ENCODE results near the gene RAD51B.
"Not testable (repeated sequence)": the region's sequence is repeated elsewhere in the genome, so short reads cannot be mapped to it uniquely, and the experiment has no call there.

RAD51B gene

DNA sequence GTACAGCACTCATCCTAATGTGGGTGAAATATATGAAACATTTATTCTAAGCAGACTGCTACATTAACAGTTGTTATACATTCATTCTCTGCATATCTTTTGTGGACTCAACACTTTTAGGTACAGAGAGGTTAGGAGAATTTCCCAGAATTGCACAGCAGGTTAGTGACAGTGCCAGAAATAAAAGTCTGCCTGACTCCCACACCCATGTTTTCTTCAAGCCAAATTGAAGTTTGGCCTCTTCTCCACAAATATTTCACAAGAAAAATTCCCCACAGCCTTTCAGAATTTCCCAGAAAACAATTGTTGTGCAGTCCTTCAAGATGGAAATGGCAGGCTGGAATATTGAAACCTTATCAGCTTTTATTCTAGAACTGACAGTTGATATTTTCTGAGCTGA lies 464.8 kb downstream of the RAD51B start:
- FAIRE-seq = no peak

DNA sequence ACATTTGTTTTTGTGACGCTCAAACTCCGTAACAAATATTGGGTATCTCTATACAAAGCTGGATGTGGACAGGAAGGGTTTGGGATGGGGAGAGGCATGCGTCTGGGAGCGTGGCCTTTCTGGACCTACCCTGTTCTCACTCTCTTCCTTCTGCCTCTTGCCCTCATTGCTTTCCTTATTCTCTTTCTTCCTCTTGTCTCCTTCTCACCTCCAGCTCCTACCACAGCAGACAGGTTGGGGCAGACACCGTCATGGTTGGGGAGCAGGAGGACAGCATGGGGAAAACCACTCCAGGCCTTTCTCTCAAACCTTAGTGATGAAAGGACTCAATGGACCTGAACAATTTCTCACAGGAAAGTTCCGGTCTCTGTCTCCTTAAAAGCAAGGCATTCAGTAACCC lies 465.3 kb downstream of the RAD51B start:
- no peak for FAIRE-seq

DNA sequence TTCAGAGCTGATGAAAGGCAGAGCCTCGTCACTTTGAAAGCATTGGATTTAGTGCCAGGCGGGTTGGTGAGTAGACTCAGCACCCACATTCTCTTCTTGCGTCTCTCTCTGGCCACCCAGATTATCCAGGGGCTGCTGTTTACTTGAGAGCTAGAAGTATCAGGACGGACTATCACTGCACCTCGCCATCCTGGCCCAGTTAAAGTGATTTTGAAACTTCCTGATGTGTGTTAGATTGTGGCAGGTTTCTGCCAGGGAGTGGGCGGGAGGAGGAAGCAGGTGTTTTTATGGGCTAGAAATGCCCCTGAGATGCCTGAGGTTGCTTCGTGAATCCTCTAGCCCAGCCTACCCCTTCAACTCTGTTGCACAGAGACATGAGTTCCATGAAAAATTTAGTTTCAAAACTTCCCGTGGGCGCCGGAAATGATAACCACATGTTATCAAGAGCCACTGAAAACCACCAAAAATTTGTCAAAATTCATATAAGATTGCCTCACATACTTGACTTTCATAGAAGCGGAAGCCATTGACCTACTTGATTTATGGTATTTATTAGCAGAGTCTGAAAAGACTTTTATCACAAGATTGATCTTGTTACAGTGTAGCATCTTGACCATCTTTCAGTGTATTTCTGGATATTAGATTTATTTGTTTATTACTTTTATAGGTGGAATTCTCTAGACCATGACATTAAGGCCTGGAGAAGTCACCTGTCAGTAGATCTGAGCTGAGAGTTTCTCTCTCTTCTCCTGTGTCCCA lies 466.0 kb downstream of the RAD51B start:
- FAIRE-seq = no peak

DNA sequence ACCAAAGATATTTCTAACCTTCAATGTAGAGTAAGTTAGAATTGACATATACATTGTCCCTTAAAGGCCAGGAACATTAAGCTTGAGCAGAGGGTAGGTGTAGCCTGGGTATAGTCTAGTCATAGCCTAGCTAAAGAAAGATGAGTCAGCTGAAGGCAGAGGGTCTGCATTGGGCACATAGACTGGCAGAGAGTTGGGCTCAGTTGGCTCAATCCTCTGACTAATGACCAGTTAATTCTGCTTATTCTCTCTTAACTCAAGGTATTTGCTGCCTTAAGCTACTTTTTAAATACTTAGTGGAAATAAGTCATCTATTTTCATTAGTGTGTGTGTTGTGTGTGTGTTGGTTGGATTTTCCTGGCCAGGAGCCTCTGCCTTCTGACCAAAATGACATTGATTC lies 467.1 kb downstream of the RAD51B start:
- no peak for FAIRE-seq

DNA sequence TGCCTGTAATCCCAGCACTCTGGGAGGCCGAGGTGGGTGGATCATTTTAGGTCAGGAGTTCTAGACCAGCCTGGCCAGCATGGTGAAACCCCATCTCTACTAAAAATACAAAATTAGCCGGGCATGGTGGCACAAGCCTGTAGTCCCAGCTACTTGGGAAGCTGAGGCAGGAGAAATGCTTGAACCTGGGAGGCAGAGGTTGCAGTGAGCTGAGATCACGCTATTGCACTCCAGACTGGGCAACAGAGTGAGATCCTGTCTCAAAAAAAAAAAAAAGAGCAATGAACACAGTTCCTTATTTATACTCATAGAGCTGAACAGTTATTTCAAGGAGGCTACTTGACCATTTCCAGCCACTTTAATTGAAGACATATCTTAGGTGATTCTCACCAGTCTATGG lies 469.9 kb downstream of the RAD51B start:
- FAIRE-seq = not testable (repeated sequence)

DNA sequence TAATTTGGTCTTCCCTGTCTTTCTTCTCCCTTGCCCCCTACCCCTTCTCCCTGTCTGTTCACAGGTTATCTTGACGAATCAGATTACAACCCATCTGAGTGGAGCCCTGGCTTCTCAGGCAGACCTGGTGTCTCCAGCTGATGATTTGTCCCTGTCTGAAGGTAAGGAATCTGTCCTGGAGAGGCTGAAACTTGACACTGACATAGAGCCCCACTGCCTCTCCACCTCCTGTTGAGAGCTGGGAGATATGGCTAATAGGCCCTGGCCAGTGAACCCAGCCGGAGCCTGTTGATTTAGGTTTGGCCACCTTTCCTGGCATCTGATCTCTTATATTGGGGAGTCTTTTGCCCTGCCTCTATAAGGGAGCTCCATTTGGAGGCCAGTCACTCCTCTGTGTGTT lies 472.2 kb downstream of the RAD51B start:
- FAIRE-seq = no peak

DNA sequence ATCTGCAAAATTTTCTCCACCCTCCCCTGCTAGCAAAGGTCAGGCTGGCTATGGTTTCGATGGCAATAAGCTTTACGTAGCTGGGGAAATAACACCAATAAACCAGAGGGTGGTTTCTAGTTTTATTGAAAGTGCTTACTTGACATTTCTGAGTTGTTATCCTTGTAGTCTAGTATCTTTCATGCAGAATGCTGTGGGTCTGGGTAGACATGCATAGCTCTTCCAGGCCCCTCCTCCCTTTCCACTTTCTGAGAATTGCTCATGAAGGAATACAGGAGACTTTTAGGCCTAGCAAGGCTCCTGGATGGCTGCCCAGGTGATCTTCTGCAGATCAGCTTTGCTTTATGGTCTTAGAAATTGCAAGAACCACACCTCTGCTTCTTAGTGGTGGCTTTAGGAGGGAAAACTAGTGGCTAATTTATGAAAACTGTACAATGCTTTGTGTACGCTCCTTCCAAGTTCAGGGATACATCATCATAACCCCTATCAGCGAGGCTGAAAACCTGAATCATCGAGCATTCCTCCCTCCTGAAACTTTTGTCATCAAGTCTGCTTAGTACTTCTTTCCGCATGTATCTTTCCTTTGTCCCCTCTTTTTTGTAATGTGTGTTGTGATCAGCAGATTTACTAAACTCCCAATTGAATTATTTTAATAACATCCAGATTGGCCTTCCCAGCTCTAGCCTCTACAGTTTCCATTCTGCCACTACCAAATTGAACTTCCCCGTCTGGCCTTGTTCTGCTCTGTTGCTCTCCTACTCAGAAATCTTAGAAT lies 473.0 kb downstream of the RAD51B start:
- no peak for FAIRE-seq

DNA sequence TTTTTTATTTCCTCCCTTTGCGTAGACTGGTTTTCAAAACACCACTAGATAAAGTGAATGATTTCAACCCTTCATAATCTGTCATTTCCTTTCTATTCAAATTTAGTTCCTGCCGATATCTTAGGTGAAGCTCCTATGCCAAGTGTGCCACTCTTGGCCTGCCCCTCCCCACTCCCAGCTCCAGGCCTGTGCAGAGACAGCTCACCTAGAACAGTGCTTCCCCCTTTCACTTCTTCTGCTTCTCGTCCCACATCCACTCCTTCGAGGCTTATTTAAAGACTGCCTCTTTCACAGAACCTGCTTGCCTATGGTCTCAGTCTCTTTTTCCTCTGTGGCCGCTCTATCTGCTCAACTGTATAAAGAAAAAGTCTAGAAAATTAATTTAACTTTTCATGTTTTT lies 473.8 kb downstream of the RAD51B start:
- FAIRE-seq = no peak

DNA sequence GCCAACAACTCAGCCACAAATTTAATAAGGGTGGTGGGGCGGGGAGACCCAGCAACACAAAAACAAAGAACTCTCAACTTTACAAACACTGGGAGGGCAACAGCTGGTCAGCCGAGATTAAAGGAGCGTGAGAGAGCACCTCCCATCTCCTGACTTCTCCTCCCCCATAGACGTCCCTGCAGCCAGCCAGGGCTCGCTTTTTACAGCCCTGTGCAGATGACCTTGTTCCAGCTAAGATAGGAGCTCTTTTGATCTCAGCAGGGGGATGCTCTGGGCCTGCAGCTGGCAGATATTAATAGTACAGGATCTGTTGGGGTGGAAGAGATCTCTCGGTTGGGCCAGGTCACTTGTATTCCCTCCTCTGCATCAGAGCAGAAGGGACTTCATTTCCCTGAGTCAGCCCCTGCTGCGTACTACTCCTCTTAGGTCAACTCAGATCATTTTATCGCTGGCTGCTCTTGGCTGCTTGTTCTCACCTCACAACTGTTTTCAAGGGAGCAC lies 475.8 kb downstream of the RAD51B start:
- no peak for FAIRE-seq

DNA sequence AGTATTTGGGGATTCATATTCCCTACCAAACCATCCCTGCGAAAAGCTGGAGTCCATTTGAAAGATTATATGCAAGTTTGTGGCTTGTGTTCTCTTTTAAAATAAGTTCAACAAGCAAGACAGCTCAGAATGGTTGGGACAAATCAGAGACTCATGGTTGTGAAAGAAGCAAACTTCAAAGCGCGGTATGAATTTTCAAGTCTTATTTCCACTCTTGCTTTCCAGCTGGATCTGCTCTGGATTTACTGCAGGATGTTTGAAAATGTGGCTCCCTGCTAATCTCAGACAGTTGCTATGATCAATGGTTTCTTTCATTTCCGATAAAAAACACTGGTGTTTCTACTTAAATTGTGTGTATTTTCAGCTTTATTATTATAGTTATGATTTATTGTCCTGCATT lies 477.5 kb downstream of the RAD51B start:
- FAIRE-seq = no peak

DNA sequence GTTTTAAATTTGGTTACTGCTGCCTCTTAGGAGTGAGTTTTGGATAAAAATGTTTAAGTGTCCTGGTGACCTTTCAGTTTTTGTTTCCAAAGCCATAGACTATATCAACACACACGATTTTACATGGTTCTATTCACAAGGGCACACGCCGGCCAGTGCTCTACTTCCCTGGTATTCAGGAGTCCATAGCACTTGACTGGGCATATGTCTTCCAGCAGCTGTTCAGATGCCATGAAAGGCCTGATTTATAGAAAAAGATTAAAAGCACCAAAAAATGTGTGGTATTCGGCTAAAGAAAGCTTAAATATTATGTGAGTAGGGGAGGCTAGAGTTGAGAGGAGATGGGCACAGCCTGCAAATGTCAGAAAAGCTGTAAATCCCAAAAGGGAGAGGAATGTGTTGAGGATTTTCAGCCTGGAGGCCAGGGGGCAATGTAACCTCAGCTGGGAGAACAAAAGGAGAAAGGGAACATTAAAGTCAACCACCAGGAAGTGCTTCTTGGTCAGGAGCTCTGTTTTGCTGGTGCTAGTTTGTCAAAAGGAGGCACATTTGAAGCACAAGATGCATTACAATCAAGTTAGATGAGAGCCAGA lies 478.4 kb downstream of the RAD51B start:
- no peak for FAIRE-seq

DNA sequence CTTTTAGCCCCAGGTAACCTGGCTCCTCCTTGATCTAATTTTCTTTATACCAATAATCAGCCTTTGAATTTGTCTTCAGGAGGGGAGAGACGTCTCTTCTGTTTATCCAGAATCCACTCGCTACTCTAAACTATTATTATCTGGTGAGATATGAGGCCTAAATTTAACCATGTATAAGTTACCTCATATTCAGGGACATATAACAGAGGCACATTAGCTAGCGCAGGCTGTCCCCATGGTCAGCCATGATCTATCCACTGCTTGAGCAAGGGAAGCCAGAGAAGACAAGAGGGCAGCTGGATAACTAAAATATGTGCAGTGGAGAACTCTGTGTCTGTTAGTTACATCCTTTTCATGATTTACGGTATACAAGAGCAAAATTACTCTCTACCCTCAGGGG lies 481.0 kb downstream of the RAD51B start:
- FAIRE-seq = no peak

DNA sequence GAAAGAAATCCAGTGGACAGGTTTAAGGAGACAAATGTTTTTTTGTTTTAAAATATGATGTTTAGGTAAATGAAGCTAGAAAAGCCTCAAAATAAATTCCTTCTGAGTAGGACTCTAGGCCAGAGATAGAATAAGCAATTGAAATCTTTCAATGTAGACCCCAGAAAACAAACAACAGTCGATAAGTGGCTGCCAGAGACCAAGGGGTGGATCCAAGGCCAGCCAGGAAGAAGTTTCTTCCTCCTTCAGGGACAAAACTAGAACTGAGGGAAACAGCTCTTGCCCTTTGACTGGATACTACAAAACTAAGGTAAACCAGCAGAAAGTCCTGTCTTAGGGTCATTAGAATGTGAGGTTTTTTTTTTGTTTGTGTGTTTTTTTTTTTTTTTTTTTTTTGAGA lies 481.6 kb downstream of the RAD51B start:
- FAIRE-seq = no peak

DNA sequence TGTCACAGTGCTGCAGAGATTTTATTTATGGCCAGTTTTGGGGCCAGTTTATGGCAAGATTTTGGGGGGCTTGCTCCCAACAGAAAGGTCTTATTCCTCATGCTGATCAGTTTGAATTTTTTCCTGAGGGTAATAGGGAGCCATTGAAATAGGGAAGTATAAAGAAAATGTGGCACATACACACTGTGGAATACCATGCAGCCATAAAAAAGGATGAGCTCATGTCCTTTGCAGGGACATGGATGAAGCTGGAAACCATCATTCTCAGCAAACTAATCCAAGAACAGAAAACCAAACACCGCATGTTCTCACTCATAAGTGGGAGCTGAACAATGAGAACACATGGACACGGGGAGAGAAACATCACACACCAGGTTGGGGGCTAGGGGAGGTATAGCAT lies 483.4 kb downstream of the RAD51B start:
- not testable (repeated sequence) for FAIRE-seq

DNA sequence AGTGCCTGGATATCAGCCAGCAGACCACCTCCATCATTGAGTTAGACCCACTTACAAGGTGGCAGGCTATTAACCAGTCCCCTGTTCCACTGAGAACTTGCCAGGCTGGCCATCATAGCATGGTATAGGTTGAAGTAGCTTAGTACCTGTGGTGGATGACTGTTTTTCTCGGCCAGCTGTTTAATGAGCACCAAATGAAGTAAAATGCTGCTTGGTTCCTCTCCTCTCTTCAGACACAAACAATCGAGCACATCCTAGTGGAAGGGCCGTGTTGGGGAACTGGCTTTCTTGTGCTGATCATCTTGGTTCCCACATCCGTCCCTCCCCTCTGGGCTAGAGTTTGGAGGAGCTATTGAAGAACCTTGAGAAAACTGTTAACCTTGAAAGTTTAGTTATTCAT lies 486.2 kb downstream of the RAD51B start:
- FAIRE-seq = no peak

DNA sequence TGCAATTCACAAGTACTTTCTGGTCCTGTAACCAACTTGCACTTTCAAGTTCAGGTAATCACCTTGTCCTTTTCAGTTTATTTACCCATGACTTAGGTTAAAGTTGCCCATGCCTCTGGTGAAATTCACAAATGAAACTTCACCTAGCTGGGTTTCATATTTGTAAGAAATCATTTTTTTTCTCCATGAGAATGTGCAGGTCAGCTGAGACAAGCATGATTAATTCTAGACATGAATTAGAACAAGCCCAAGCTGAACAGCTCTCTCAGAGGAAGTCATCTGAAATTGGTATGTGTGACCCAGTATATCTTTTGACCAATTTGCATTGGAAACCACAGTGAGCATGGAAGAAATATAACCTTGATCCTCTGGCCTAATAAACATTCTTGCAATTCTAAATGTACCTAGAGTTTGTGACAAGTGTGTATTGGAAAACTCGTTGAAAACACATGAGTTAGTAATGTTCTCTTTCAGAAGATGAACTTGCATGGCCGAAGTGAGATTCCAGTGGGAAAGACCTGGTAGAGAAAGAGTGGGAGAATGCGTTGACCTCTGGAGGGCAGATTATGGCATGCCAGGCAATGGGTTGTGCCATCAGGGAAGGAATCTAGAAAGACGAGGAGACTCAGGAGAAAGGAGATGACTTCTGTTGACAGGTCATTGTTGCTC lies 486.8 kb downstream of the RAD51B start:
- FAIRE-seq = no peak

DNA sequence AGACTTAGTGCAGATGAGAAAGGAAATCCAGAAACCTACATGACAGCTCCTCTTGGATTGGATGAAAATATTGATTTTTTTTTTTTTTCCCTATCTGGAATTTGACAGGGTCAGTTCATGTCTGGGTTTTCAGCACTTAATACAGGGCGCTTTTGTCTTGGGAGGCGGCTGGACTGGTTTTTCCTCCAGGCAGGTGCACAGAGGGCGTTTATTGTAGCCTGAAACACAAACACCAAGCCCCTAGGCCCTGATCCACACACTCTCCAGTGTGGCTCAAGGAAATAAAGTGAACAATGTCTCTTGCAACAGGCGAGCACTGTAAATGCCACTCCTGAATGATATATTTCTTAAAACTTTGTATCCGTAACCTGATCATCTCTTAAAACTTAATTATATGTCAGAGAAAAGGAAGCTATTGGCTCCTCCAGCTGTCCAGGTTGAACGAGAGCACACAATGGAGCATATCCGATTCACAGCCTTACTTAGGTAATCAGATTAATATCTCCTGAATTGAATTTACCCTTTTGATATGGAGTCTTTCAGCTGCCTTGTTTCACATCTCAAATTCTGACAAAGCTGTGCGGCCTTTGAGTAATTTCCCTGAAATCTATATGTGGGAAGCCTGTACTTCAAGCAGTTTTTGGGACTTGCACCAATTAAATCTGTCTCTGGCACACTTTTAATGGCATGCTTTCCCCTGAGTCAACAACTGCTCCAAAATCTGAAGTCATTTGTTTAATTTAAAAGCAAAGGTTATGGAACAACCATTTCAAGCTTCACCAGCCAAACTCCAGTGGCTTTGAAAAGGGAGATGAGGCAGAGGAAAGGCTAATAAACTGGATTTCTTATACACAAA lies 487.6 kb downstream of the RAD51B start:
- FAIRE-seq = no peak

DNA sequence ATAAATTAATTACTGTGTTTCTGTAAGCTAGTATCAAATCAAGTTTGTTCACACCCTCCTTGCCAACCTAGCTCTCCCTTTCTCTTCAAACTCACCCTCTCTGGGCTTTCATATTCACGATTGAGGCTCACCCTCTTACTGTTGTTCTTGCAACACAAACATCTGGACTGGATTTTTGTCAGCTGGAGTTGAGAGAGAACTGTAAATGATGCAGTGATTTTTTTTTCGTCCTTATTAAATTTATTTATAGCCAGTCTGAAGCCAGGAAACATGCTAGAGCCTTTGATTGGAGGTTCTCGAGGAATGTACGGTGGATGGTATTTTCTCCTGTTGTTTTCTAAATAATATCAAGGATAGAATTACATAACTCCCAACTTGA lies 488.2 kb downstream of the RAD51B start:
- no peak for FAIRE-seq

DNA sequence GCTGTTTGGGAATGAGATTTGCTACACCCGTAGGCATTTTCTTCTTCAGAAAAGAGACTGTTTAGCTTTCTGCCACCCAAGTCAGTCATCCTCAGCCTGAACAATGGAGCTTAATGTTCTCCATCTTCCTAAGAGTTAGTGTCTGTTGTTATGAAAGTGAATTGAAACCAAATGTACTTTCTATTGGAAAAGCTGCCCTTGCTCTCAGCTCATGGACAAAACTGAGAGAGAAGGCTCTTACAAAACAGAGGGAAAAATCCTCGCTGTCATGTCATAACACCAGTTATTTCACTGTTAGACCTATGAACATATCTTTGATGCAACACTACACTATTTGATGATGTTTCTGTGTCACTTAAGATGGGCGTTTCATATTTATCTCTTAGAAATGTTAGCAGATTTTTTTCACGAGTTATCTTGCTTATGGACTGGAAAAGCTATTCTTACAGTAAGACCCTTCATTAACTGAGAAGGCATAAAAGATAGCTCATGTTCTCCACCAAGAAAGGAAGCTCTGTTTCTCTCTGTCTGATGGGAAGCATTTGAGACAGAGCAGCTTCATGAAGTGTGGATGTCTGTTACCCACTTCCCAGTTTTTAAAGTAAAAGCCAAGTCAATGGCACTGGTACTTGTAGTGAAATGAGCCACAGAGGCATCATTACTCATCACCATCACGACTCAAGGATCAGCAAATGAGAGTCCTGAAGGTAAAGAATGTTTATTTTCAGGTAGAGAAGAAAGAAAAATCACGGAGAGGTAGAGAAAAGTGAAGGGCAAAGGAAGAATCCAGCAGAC lies 489.3 kb downstream of the RAD51B start:
- no peak for FAIRE-seq

DNA sequence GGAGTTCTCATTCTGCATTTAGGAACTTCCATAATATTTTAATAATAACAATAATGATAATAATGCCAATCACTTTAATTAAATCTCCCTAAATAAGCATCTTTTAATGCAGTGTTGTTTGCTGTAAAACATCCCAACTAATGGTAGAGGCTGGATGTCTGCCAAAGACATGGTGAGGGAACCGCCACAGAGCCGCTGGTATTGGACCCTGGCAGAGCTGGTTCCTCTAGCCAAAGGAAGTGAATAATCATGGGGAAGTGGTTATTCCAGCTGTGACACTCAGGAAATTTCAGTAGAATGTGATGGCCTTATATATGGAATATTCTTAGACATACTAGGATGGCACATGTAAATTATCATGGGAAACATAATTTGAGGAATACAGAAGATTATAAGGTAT lies 490.0 kb downstream of the RAD51B start:
- no peak for FAIRE-seq

DNA sequence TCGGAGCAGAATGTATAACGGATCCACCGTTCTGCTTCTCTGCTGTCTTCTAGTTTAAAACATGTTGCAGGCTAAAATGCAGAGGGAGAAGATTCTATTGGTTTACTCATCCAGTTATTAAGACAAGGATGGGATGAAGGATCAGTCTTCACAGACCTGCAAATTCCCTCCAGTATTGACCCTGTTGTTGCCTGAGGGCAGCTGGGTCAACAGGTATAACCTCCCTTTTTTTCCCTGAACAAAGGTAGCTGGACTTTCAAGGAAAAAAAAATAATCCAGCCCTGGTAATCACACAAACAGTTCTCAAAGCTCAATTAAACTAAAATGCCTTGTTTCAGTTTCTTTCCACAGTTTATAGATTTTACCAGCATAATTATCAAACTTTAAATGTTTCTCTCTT lies 492.7 kb downstream of the RAD51B start:
- no peak for FAIRE-seq

All from TTC549 (cell line).